ENCODE results near the gene PLEKHA5.
"Not testable (repeated sequence)": the region's sequence is repeated elsewhere in the genome, so short reads cannot be mapped to it uniquely, and the experiment has no call there.

PLEKHA5 gene

DNA sequence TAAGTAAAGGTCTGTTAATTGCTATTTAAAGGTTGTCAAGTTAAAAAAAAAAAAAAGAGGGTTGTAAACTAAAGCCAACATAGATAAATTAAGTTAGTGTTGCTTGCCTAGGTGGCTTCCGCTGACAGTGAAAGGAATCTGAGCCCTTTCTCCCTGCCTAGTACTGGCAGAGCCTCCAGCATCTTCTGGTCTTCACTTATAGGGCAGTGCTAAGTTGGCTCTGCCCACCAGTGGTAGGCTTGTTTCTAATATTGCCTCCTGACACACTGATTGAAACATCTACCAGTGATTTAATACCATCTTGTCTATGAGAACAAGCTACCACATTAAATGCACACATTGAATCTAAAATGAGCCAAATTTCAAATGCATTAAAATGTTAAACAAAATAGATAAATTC, 39.7 kb downstream of the PLEKHA5 start:
- no peak for DNase-seq (ENCODE audit: low read depth)

GRCh38 chr12:19170286-19170685, 40.8 kb downstream of the PLEKHA5 start:
- not testable (repeated sequence) for DNase-seq (ENCODE audit: low read depth)

DNA sequence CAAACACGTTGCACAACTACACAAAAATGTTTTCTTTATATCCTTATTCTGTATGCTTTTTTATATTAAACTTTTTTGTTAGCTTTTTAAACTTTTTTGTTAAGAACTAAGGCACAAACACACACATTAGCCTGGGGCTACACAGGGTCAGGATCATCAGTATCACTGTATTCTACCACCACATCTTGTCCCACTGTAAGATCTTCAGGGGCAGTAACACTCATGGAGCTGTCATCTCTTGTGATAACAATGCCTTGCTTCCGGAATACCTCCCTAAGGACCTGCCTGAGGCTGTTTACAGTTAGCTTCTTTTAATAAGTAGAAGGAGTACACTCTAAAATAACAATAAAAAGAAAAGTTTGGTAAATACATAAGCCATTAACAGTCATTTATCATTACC, 42.2 kb downstream of the PLEKHA5 start:
- DNase-seq (ENCODE audit: low read depth), result no peak

- DNase-seq (ENCODE audit: low read depth), result no peak
Measured at GRCh38 chr12:19177754-19178153, 48.2 kb downstream of the PLEKHA5 start.

DNA sequence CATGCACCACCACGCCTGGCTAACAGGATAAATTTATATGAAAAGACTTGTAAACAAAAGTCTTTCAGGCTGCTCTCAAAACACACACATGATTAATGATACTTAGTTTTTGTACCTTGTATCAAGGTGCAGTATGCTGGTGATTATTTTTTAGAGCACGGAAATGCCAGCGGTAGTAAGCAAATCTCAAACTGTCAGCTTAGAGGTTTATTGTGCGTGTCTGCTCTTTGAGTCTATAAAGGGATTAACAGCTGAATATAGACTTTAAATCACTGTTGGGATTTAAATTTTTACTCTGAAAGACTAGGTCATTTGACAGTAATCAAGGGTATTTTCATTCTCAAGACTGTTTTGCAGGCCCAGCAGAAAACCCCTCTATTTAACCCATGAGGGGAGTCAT, 50.5 kb downstream of the PLEKHA5 start:
- DNase-seq (ENCODE audit: low read depth), result no peak

- DNase-seq (ENCODE audit: low read depth), result no peak
Measured at GRCh38 chr12:19181666-19182426, 52.3 kb downstream of the PLEKHA5 start.

GRCh38 chr12:19183121-19183838, 53.7 kb downstream of the PLEKHA5 start:
- no peak for DNase-seq (ENCODE audit: low read depth)

DNA sequence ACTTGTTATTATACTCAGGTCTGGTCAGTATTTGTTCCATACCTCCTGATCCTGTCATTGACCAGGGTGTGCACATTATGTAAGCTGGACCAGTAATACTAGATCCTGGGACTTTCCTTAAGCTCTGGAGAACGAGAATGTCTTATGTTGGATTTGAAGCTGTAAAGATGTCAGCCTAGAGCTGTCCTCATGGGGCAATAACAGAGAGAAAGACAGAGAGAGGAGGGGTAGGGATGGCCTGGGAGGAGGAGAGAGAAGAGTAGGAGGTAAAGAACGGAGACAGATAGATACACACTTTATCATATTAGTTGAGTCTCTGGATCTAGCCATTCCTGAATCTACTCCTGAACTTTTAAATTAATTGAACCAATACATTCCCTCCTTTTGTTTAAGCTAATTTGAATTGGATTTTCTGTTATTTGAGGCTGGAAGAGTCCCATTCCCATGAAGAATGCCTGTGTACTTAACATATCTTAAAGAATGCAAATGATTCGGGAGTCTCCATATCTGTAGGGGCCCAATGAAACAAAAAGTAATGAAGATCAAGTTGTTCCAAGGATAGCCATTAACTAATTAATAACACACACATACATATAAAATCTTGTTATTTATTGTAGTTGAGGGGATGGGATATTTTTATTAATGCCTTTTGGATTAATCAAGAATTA, 55.9 kb downstream of the PLEKHA5 start:
- no peak for DNase-seq (ENCODE audit: low read depth)

DNA sequence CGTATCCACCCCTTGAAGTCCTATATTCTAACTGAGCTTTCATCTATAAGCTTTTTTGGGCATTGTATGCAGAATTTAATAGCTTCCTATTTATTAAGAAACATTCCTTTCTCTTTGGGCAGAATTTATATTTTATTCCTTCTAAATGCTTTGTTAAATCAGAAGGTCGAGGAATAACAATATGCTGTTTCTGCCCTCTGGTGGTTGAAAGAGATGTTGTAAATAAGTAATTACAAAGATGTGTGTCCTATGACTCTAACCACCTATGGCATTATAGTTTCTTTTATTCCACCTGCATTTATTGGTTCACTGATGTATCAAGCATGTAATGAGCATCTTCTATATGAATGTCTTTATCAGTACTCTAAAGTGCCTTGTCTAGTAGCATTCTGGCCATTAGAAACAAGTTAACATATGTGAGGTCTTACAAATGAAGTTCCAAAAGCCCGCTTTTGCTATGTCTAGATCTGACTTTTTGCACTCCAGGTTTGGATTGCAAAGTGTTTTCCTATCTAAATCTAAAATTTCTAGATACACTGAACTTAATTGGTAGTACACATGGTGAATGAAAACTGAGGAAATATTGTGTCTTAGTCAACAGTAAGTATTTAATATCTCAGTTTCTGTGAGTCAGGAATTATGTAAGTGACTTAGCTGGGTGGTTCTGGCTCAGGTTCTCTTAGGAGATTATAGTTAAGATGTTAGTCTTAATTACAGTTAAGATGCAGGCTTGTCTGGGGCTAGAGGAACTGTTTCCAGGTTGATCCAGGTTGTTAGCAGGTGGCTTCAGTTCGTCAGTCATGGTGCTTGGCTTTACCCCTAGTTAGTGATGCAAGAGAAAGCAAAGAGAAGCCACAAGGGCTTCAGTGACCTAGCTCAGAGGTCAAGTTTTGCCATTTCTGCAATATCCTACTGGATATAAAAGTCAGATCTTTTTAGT, 57.5 kb downstream of the PLEKHA5 start:
- DNase-seq (ENCODE audit: low read depth), result peak; percentile 41

DNA sequence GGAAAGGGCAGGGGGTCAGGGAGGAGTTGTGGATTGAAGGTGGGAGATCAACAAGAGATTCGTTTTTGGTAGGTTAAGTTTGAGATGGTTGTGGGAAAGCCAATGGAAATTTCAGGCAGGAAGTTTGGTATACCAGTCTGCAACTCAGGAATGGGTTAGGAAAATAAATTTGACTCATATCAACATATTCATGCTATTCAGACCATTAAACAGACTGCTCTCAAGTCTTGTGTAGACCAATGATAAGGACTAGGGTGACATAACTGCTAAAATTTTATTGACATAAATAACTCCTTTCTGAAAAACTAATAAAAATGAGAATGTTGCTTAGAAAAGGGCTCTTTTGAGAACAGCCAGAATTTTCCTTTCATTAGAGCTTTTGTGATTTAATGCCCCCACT, 60.0 kb downstream of the PLEKHA5 start:
- no peak for DNase-seq (ENCODE audit: low read depth)

DNA sequence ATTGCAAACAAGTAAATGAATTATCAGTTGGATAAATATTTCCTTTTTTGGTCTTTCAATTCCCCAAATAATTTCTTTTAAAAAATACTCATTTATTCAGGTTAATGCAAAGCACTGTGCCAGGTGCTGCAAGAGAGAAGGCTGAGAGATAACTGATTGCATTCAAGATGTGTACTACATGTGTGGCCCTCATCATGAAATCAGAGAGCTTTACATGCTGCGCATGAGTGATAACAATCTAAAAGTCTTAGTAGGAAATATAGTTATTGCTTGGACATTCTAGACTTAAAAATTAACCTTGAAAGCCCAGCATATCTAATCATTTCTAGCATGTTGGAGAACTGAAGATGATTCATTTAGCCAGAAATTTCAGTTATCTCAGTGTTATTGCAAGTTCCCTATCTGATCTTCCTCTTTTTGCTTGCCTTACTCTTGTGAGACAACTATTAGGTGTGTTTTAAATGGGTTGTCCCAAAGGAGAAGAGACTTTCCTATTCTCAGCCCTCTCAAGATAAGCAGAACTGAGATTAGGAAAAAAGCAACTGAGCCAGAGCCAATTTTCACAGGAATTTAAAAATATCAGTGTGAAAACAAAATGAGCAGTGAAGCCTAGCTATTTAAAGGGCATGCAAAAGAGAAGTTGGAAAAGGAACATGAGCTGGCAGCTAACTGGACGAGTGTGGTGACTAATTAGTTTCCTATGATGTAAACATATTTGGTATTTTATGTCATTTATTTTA, 60.9 kb downstream of the PLEKHA5 start:
- DNase-seq (ENCODE audit: low read depth), result peak; percentile 34

GRCh38 chr12:19191089-19191488, 61.6 kb downstream of the PLEKHA5 start:
- DNase-seq (ENCODE audit: low read depth), result no peak

DNA sequence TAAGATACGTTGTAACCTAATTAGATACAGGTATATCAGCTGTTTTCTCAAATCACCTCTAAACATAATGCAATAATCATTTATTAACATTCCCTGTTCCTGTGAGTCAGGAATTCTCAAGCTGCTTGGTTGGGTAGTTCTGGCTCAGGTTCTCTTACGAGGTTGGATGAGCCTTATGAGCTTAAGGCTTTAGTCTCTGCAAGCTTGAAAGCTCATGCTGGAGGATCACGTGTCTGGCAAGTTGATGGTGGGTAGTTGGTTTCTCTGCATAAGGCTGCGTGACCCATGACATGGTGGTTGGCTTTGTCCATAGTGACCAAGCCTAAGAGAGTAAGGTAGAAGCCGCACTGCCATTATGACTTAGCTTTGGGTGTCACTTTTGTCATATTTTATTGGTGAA, 62.0 kb downstream of the PLEKHA5 start:
- no peak for DNase-seq (ENCODE audit: low read depth)

- DNase-seq (ENCODE audit: low read depth), result no peak
Measured at GRCh38 chr12:19192710-19193109, 63.2 kb downstream of the PLEKHA5 start.

DNA sequence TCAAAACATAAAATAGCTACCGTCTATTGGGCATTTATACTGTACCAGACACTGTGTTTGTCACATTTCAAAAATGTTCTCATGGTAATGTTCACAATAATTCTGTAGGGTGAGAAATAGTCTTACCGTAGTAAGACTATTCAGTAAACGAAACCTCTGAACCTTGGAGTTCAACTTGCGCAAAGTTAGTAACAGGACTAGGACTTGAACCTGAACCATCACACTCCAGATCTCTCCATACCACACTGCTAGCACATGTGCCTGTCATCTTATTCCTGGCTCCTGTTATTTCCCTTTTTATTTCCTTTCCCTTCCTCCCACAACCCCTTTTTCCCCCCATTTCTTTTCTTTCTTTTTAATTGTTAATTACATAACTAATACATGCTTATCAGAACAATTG, 65.4 kb downstream of the PLEKHA5 start:
- DNase-seq (ENCODE audit: low read depth), result no peak

DNA sequence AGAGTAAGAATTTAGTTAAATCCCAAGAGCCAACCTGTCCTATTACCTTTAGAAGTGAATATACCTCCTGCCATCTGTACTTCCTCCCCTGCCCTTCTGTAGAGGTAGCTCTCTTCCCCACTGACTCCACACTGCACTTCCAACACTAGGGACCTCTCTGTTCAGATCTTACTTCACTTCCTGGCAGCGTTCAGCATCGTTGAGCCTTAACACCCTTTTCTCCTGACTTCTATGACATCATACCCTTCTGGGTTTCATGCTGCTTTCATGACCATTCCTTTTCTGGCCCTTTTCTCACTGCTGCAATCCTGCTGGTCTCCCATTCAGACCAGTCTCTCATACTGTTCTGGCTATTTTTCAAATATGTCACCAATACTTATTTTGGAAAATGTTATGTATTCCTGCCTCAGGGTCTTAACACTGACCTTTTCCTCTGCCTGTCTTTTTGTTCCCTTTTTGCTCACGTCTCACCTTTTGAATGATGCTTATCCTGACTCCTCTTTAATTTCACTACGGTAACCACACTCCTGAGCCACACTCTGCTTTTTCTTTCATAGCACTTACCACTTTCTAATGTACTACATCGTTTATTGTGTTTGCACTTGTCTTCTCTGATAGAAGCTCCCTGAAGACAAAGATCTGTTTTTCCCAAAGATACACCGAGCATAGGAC, 67.6 kb downstream of the PLEKHA5 start:
- DNase-seq (ENCODE audit: low read depth), result no peak

DNA sequence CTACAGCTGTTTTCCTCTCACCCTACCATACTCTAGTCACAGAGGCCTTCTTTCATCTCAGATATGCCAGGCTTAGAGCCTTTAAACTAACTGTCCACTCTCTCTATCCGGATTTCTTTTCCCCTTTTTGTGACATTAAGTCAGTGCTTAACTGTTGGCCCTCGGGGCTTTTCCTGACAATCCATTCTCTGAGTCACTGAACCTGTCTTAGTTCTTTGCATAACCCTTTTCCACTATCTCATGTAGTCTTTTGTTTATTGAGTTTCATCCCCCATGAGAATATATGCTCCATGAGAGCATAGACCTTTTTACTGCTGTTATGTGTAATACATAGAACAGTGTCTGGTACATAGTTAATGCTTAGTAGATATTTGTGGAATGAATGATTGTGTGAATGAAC, 68.7 kb downstream of the PLEKHA5 start:
- DNase-seq (ENCODE audit: low read depth), result no peak

- no peak for DNase-seq (ENCODE audit: low read depth)
Measured at GRCh38 chr12:19199332-19199731, 69.8 kb downstream of the PLEKHA5 start.

GRCh38 chr12:19200261-19200660, 70.7 kb downstream of the PLEKHA5 start:
- no peak for DNase-seq (ENCODE audit: low read depth)

DNA sequence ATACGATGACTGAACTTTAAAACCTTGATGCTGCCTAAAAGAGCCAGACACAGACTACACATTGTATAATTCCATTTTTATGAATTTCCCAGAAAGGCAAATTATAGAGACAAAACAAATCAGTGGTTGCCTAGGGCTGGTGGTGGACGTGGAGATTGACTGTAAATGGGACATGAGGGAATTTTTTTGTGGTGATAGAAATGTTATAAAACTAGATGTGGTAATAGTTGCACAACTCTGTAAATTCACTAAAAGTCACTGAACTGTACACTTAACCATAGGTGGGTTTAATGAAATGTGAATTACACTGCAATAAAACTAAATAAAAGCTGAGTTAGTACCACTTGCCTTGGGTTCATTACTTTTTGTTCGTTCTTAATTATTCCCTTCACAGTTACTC, 72.1 kb downstream of the PLEKHA5 start:
- DNase-seq (ENCODE audit: low read depth), result no peak

GRCh38 chr12:19203013-19203412, 73.5 kb downstream of the PLEKHA5 start:
- no peak for DNase-seq (ENCODE audit: low read depth)
